H9 (cell line): ENCODE measurements around the gene FAM81A. TPM values are rescaled to one million over a fixed set of nuclear protein-coding genes. Genes with fewer than 3 reads are reported as not detected.

Source experiments
- DNase-seq: peaks from one replicate; pipeline ENCODE4 v3.0.0-alpha.2; 2017
- H2AFZ ChIP-seq: one replicate; pipeline ENCODE4 v1.6.1; 2013; ENCODE audit warnings: mild to moderate bottlenecking, low read length, control low read depth, moderate library complexity
- H2AK5ac ChIP-seq: 2 replicates; pipeline ENCODE4 v1.6.1; 2013; ENCODE audit warnings: low read length, control low read depth, mixed read lengths; ENCODE audit not compliant: insufficient read length
- H2BK120ac ChIP-seq: one replicate; pipeline ENCODE4 v1.6.1; 2013; ENCODE audit warnings: low read depth, mild to moderate bottlenecking, low read length, control low read depth, inconsistent platforms; ENCODE audit not compliant: poor library complexity, severe bottlenecking
- H2BK12ac ChIP-seq: 2 replicates; pipeline ENCODE4 v1.6.1; 2013; ENCODE audit warnings: low read length, control low read depth, mixed read lengths, low read depth; ENCODE audit not compliant: insufficient read length
- H2BK15ac ChIP-seq: 2 replicates; pipeline ENCODE4 v1.6.1; 2013; ENCODE audit warnings: low read depth, low read length, control low read depth
- H2BK20ac ChIP-seq: one replicate; pipeline ENCODE4 v1.6.1; 2013; ENCODE audit warnings: low read depth, mild to moderate bottlenecking, low read length, control low read depth, inconsistent platforms; ENCODE audit not compliant: poor library complexity, severe bottlenecking
- H2BK5ac ChIP-seq: 2 replicates; pipeline ENCODE4 v1.6.1; 2013; ENCODE audit warnings: low read length, control low read depth, mixed read lengths; ENCODE audit not compliant: insufficient read length
- H3K14ac ChIP-seq: 2 replicates; pipeline ENCODE4 v1.6.1; 2013; ENCODE audit warnings: low read length, control low read depth; ENCODE audit not compliant: insufficient read depth
- H3K18ac ChIP-seq: 2 replicates; pipeline ENCODE4 v1.6.1; 2013; ENCODE audit warnings: low read depth, mild to moderate bottlenecking, mixed read lengths, low read length, control low read depth; ENCODE audit not compliant: insufficient read length
- H3K23ac ChIP-seq: 2 replicates; pipeline ENCODE4 v1.6.1; 2013; ENCODE audit warnings: low read length, control low read depth, mixed read lengths, low read depth; ENCODE audit not compliant: insufficient read length
- H3K23me2 ChIP-seq: 2 replicates; pipeline ENCODE4 v1.6.1; 2013; ENCODE audit warnings: low read depth, mild to moderate bottlenecking, mixed read lengths, low read length, control low read depth; ENCODE audit not compliant: insufficient read length, poor library complexity, severe bottlenecking
- H3K27ac ChIP-seq: 2 replicates; pipeline ENCODE4 v1.5.1; 2013; ENCODE audit warnings: low read length, control low read depth, mixed read lengths, low read depth; ENCODE audit not compliant: insufficient read length
- H3K27me3 ChIP-seq: 2 replicates; pipeline ENCODE4 v1.6.1; 2013; ENCODE audit warnings: low read length, control low read depth, inconsistent platforms; ENCODE audit not compliant: insufficient read depth
- H3K4ac ChIP-seq: 2 replicates; pipeline ENCODE4 v1.6.1; 2013; ENCODE audit warnings: low read depth, mild to moderate bottlenecking, control low read depth, inconsistent platforms, low read length, moderate library complexity
- H3K4me1 ChIP-seq: 2 replicates; pipeline ENCODE4 v1.6.1; 2013; ENCODE audit warnings: low read length, control low read depth, inconsistent platforms; ENCODE audit not compliant: insufficient read depth
- H3K4me2 ChIP-seq: 2 replicates; pipeline ENCODE4 v1.6.1; 2013; ENCODE audit warnings: low read length, control low read depth, mixed read lengths; ENCODE audit not compliant: insufficient read length, insufficient read depth
- H3K56ac ChIP-seq: 2 replicates; pipeline ENCODE4 v1.6.1; 2013; ENCODE audit warnings: low read depth, mild to moderate bottlenecking, mixed read lengths, low read length, control low read depth; ENCODE audit not compliant: insufficient read length
- H3K79me1 ChIP-seq: 2 replicates; pipeline ENCODE4 v1.6.1; 2013; ENCODE audit warnings: low read depth, mild to moderate bottlenecking, moderate library complexity, low read length, control low read depth, inconsistent platforms; ENCODE audit not compliant: insufficient read depth, poor library complexity, severe bottlenecking
- H3K79me2 ChIP-seq: 2 replicates; pipeline ENCODE4 v1.6.1; 2013; ENCODE audit warnings: low read length, control low read depth, inconsistent platforms; ENCODE audit not compliant: insufficient read depth
- H3K9ac ChIP-seq: 2 replicates; pipeline ENCODE4 v1.6.1; 2013; ENCODE audit warnings: low read length, control low read depth, mixed read lengths; ENCODE audit not compliant: insufficient read length; ENCODE audit errors: extremely low read depth
- H3K9me3 ChIP-seq: one replicate; pipeline ENCODE4 v1.6.1; 2013; ENCODE audit warnings: low read depth, low read length, inconsistent platforms; ENCODE audit not compliant: control insufficient read depth
- H3T11ph ChIP-seq: one replicate; pipeline ENCODE4 v1.6.1; 2013; ENCODE audit warnings: mild to moderate bottlenecking, low read length, control low read depth, inconsistent platforms
- H4K20me1 ChIP-seq: one replicate; pipeline ENCODE4 v1.6.1; 2013; ENCODE audit not compliant: control insufficient read depth, insufficient read length, insufficient read depth
- H4K5ac ChIP-seq: 2 replicates; pipeline ENCODE4 v1.6.1; 2013; ENCODE audit warnings: low read depth, mild to moderate bottlenecking, mixed read lengths, low read length, control low read depth; ENCODE audit not compliant: insufficient read length
- H4K8ac ChIP-seq: replicated peaks from 2 replicates; pipeline ENCODE4 v1.6.1; 2013; ENCODE audit warnings: low read length, control low read depth, mixed read lengths, low read depth; ENCODE audit not compliant: insufficient read length
- H4K91ac ChIP-seq: 2 replicates; pipeline ENCODE4 v1.6.1; 2013; ENCODE audit warnings: low read depth, mild to moderate bottlenecking, moderate library complexity, mixed read lengths, low read length, control low read depth; ENCODE audit not compliant: insufficient read length
- H3K27ac Mint-ChIP-seq, 3 experiments: 2 replicates in 2 of 3; 3 replicates in 1 of 3; pipeline ENCODE4 v1.8.0; 2020 to 2021; ENCODE audit warnings: mixed read lengths in 3 of 3, mild to moderate bottlenecking in 1 of 3, moderate library complexity in 1 of 3
- H3K27me3 Mint-ChIP-seq: 2 replicates; pipeline ENCODE4 v1.8.0; 2021; ENCODE audit warnings: low read depth, mild to moderate bottlenecking, moderate library complexity, mixed read lengths
- H3K36me3 Mint-ChIP-seq, 3 experiments: 2 replicates in 2 of 3; 3 replicates in 1 of 3; pipeline ENCODE4 v1.8.0; 2020 to 2021; ENCODE audit warnings: low read depth in 3 of 3, mixed read lengths in 3 of 3; ENCODE audit not compliant: insufficient read depth in 1 of 3
- H3K4me1 Mint-ChIP-seq, 2 experiments: 2 replicates each; pipeline ENCODE4 v1.8.0; 2020; ENCODE audit warnings: mixed read lengths in 2 of 2
- H3K4me3 Mint-ChIP-seq, 2 experiments: 2 replicates in 1 of 2; 3 replicates in 1 of 2; pipeline ENCODE4 v1.8.0; 2020 to 2021; ENCODE audit warnings: mild to moderate bottlenecking in 2 of 2, mixed read lengths in 2 of 2, moderate library complexity in 1 of 2
- H3K9me3 Mint-ChIP-seq, 2 experiments: 2 replicates in 1 of 2; 3 replicates in 1 of 2; pipeline ENCODE4 v1.8.0; 2020; ENCODE audit warnings: mild to moderate bottlenecking in 2 of 2, mixed read lengths in 2 of 2, moderate library complexity in 1 of 2
- CTCF ChIP-seq: fragments of 200-600 bp; sonication (generic); conservative IDR thresholded peaks from 3 replicates; pipeline ENCODE4 v1.8.0; 2021; ENCODE audit warnings: antibody characterized with exemption, mild to moderate bottlenecking
- WGBS: extraction: QIAGEN DNeasy Blood & Tissue Kit; methylation state at CpG from one replicate; pipeline ENCODE4 v1.1.7; 2013; ENCODE audit warnings: missing lambda C conversion rate, low lambda C conversion rate, mixed read lengths; ENCODE audit not compliant: insufficient read length; ENCODE audit errors: extremely low coverage; 5-methylcytosine and 5-hydroxymethylcytosine counted together
- total RNA-seq: library from RNA; stranded (reverse); gene quantifications from 2 replicates; pipeline ENCODE4 v1.2.1, GENCODE V29; 2021

FAM81A gene
- total RNA-seq, 1 experiment from 2014 or later: 1.7 TPM

- no peak overlapping the region for H4K5ac ChIP-seq
Observed at GRCh38 chr15:59515190-59515589, 77.2 kb downstream of the FAM81A start.

More at GRCh38 chr15:59515190-59515589, 77.2 kb downstream of the FAM81A start:
- Histone ChIP-seq H3K27ac (no peak overlapping the region), H3K23ac (no peak overlapping the region), H2AK5ac (no peak overlapping the region), H2BK12ac (no peak overlapping the region), H3K4ac (no peak overlapping the region), H3K18ac (no peak overlapping the region), H4K8ac (no peak overlapping the region), H3K79me2 (no peaks in the 10 kb centered on the region), H4K20me1 (no peaks in the 10 kb centered on the region), H3K4me2 (no peak overlapping the region), H3T11ph (no peak overlapping the region), H2BK5ac (no peak overlapping the region), H4K91ac (no peak overlapping the region), H3K56ac (no peak overlapping the region), H2BK120ac (no peak overlapping the region), H3K4me1 (no peaks in the 10 kb centered on the region), H3K27me3 (no peaks in the 10 kb centered on the region), H2AFZ (no peak overlapping the region), H2BK15ac (no peak overlapping the region), H3K23me2 (no peaks in the 10 kb centered on the region), H3K14ac (no peak overlapping the region), H3K9me3 (no peaks in the 10 kb centered on the region), H3K9ac (no peak overlapping the region), H3K79me1 (no peaks in the 10 kb centered on the region), H2BK20ac (no peak overlapping the region)
- Mint-ChIP-seq H3K4me1 (no peaks in the 10 kb centered on the region), H3K4me3 (no peak overlapping the region), H3K27ac (no peak overlapping the region), H3K36me3 (no peaks in the 10 kb centered on the region), H3K9me3 (no peaks in the 10 kb centered on the region), H3K27me3 (no peaks in the 10 kb centered on the region)
- WGBS: no CpG with 5 or more reads among the region's 2 CpGs
- no peak for DNase-seq
- TF ChIP-seq CTCF: no peak
